HL-60/S4 (cell line): Measurements from ENCODE around the gene CALD1.

Experiments used
- in situ Hi-C: fragments of 300-500 bp; cut with MboI; formaldehyde crosslinking; loops from 2 replicates; pipeline ENCODE4 v1.14.3; 2022; ENCODE audit warnings: low sequenced_read_pairs

Gene CALD1

GRCh38 chr7:134890246-134891240 is 111.1 kb downstream of the CALD1 start:
- in situ Hi-C loops = no loop called here

- in situ Hi-C loops = no loop called here
Measured at GRCh38 chr7:134891262-134891695, 111.8 kb downstream of the CALD1 start.

- in situ Hi-C loops = no loop called here
Measured at GRCh38 chr7:134891696-134892678, 112.6 kb downstream of the CALD1 start.

GRCh38 chr7:134892963-134893362 is 113.5 kb downstream of the CALD1 start:
- in situ Hi-C loops = no loop called here

GRCh38 chr7:134893920-134894319 is 114.5 kb downstream of the CALD1 start:
- in situ Hi-C loops = no loop called here

GRCh38 chr7:134894928-134895327 is 115.5 kb downstream of the CALD1 start:
- in situ Hi-C loops = no loop called here

- in situ Hi-C loops = no loop called here
Measured at GRCh38 chr7:134896073-134896472, 116.6 kb downstream of the CALD1 start.

GRCh38 chr7:134897936-134898335 is 118.5 kb downstream of the CALD1 start:
- in situ Hi-C loops = no loop called here

- in situ Hi-C loops = no loop called here
Measured at GRCh38 chr7:134899729-134900128, 120.3 kb downstream of the CALD1 start.

- in situ Hi-C loops = no loop called here
Measured at GRCh38 chr7:134900166-134900982, 120.9 kb downstream of the CALD1 start.

- in situ Hi-C loops = no loop called here
Measured at GRCh38 chr7:134901389-134902020, 122.1 kb downstream of the CALD1 start.

GRCh38 chr7:134902058-134902457 is 122.6 kb downstream of the CALD1 start:
- in situ Hi-C loops = no loop called here

- in situ Hi-C loops = no loop called here
Measured at GRCh38 chr7:134903073-134903790, 123.8 kb downstream of the CALD1 start.

- in situ Hi-C loops = no loop called here
Measured at GRCh38 chr7:134905375-134905774, 125.9 kb downstream of the CALD1 start.

- in situ Hi-C loops = no loop called here
Measured at GRCh38 chr7:134907000-134907399, 127.6 kb downstream of the CALD1 start.

GRCh38 chr7:134907639-134908038 is 128.2 kb downstream of the CALD1 start:
- in situ Hi-C loops = no loop called here

GRCh38 chr7:134908289-134908688 is 128.9 kb downstream of the CALD1 start:
- in situ Hi-C loops = no loop called here

- in situ Hi-C loops = no loop called here
Measured at GRCh38 chr7:134910214-134910890, 130.9 kb downstream of the CALD1 start.

- in situ Hi-C loops = no loop called here
Measured at GRCh38 chr7:134910968-134911367, 131.5 kb downstream of the CALD1 start.
